GM18873 (cell line): Measurements from ENCODE around the gene C10orf67.
"Not testable (repeated sequence)": the region's sequence is repeated elsewhere in the genome, so short reads cannot be mapped to it uniquely, and the experiment has no call there.

Source experiments
- ATAC-seq: cut with Tn5 transposase; IDR thresholded peaks from one replicate; pipeline ENCODE4 v1.9.1; 2021; ENCODE audit warnings: mild to moderate bottlenecking, moderate library complexity, moderate number of reproducible peaks; ENCODE audit not compliant: unreplicated experiment, low FRiP score

The C10orf67 gene

DNA sequence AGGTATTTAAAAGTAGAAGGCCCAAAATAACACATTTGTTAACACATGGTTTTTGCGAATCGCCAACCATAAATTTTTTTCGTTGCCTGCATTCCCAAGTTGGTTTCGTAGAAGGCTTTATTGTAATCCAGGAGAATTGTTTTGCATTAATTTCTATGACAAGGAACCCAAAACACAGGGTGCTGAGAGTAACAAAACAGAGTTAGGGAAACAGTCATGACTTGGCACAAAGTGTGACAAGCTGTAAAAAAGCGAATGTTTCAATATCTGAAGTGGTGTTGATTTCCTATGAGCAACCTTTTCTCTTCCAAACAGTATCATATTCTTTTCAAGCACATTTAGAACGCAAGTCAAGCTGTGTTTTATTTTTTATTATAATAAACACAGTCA, 63.6 kb downstream of the C10orf67 start:
- no peak for ATAC-seq

DNA sequence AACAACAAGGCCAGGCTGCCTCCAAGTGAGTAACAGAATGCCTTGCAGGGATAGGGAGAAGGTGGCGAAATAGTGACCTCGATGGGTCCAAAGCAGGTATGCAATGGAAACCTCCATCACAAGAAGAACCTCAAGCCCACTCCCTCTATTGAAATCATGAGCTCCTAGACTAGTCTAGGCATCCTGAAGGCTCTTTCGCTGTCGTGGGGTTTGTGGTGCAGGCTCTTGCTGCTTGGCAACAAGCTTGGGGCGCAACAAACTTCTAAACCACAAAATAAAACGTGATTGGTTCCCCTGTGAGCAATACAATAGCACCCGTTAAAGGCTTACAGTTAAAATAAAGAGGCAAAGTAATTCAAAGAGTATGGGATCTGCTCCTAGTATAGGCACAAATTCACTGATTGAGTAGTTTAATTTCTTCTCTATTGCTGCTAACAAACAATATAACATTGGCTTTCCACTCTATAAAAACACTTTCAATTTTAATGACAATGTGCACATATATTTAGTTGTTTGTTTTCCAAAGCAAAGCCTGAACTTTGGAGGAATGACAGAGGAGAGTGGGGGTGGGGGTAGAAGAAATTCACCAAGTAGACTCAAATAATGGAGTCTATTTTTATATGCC, 64.1 kb downstream of the C10orf67 start:
- ATAC-seq = no peak

DNA sequence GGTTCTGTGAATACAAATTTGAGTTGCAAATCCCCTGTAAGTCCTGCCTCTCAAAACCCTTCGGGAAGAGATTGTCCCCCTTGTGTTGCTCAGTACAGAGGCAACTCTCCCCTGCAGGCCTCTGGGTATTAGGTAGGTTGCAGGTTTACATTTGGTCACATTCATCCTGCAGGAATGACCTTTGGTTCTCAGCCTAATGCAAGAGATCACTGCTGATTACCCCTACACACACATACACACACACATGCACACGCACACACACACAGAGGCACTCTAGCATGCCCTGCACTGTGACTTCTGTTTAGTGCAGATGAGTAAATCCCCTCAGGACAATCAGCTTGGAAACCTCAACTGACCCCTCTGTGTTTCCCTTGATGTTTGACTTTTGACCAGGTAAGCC, 69.2 kb downstream of the C10orf67 start:
- ATAC-seq = no peak

DNA sequence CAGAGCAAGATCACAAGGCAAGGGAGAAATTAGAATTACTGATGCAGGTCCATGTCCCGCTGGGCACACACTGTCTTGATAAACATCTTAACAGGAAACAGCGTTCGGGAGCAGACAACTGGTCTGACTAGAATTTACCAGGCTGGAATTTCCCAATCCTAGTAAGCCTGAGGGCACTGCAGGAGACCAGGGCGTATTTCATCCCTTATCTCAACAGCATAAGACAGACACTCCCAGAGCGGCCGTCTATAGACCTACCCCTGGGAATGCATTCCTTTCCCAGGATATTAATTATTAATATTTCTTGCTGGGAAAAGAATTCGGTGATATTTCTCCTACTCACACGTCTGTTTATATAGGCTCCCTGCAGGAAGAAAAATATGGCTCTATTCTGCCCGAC, 70.4 kb downstream of the C10orf67 start:
- ATAC-seq = not testable (repeated sequence)

DNA sequence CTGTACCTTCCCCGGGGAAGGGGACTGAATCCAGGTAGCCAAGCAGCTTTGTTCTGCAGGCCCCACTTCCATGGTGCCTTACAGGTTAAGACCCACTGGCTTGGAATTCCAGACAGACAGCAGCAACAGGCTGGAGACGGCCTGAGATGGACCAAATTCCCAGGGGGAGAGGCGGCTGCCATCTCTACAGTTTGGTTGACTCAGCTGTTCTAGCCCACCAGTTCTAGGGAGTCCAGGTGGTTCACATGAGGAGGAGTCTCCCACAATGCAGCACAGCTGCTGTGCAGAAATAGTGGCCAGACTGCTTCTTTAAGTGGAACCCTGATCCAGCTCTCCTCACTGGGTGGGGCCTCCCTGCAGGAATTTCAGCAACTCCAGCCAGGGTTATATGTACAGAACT, 74.1 kb downstream of the C10orf67 start:
- no peak for ATAC-seq

DNA sequence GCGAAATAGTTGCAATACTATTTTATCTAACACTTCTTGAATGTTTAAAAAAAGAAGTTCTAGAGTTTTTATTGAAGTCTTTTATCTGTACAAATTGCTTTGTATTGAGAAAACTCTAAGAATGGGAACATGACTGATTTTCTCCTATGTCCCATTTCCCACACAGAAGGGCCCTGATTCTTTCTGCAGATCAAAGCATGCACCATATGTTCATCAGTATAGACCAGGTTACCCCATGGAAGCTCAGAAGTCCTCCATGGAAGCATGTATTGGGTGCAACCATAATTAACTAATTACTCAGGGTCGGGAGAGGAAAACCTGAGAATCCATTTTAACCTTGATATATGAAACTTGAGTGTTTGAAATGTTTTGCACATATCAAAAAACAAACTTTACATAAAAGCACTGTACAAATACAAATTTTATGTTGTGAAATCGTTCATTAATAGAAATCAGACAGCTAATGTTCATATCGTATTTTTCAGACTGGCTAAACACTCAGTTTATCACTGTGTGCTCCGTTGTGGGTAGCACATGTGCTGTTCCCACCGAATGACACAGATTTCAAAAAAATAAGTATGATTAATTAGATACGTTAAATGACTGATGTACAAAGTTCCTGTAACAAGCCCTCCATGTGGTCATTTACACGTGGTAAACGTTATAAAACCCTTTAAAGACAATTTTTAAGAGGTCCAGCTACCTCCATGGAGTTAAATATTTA, 81.0 kb downstream of the C10orf67 start:
- ATAC-seq = no peak

DNA sequence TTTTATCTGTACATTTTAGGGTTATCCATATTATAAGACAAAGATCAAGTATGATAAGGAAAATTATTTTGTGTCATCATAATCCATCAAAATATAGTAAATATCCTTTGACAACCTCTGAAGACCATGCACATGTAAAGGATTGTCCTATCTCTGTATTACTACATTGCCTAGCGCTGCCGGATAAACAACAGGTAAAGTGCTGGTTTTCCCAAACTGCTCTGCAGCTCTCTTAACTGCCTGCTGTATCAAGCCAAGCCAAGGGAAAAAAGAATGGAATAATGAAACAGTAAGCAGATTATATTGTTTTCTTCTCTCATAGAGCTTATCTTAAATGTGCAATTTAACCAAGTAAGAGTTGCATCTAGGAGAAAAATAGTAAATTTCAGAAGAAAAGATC, 81.7 kb downstream of the C10orf67 start:
- no peak for ATAC-seq

DNA sequence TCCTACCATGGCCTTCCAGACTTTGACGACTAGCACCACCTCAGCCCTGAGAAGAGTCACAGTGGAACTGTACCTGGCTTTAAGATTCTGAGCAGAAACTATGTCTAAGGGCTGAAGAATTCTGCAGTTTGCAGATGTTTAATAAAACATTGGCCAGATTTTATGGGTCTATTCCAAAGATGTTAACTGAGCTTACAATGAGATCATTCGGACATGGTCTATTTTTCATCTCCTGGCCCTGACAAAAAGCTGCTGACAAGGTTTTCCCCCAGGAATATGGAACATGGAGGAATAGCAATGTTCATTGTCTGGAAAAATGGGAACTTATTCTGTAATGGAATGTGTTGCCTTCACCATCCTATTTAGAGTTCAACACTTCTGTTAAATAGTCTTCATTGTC, 86.1 kb downstream of the C10orf67 start:
- ATAC-seq = no peak

DNA sequence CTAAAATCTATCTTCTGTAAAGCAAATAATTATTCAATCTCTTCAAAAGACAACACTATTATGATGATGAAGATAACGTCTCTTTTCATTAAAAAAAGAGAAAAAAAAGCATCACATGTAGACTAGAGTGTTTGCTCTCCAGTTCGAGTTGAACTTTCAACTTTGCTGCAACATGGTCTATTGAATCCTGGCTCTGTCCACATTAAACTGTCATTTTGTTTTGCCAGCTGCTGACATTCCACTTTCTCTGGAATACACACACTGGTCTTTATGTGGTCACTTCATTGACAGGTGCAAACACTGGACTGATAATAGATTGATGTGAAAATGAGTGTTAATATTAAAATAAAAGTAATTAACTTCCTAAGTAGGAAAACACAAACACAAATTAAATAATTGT, 90.8 kb downstream of the C10orf67 start:
- no peak for ATAC-seq

DNA sequence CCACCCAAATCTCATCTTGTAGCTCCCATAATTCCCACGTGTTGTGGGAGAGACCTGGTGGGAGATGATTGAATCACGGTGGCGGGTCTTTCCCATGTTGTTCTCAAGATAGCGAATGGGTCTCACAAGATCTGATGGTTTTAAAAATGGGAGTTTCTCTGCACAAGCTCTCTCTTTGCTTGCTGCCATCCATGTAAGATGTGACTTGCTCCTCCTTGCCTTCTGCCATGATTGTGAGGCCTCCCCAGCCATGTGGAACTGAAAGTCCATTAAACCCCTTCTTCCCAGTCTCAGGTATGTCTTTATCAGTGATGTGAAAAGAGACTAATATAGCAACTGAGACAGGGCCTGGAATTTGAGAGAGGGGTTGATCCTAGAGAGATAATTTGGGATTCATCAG, 91.7 kb downstream of the C10orf67 start:
- not testable (repeated sequence) for ATAC-seq

DNA sequence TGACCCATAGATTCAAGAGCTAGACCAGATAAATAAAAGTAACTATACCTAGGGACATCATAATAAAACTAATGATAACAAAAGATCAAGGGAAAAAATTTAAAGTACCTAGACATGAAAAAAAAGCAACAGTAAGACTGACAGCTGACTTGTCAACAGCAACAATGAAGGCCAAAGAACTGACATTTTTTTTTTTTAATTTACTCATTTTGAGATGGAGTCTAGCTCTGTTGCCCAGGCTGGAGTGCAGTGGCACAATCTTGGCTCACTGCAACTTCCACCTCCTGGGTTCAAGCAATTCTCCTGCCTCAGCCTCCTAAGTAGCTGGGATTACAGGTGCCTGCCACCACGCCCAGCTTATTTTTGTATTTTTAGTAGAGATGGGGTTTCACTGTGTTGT, 102.8 kb downstream of the C10orf67 start:
- ATAC-seq = not testable (repeated sequence)

DNA sequence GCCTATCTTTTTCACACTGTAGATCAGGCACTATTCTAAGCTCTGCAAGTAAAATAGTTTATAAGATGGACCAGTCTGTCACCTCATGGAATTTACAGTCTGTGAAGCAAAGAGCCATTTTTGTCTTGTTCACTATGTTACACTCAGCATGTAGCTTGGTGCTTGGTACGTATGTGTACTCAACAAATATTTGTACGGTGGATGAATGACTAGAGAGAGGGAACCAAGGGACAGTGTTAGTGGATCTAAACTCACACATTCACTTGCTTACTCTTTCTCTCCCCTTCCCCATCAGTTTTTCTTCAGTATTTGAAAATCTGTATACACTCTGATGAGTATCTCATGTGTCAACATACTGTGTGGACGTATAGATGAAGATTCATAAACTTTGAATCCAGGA, 106.6 kb downstream of the C10orf67 start:
- no peak for ATAC-seq

DNA sequence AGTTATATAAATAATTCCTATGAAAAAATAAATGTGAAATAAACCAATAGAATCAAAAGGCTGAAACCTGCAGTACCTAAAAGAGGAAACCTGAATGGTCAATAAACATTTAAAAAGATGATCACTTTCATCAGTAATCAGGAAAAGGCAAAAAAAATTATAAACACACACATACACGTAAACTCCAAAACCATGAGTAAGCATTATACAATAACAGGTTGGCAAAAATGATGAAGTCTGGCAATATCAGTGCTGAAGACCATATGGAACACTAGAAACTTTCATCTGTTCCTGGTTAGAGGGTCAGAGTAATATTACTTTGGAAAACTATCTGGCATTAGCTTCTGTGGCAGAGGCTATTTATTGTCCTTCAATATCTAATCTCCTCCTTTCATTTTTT, 114.0 kb downstream of the C10orf67 start:
- no peak for ATAC-seq

DNA sequence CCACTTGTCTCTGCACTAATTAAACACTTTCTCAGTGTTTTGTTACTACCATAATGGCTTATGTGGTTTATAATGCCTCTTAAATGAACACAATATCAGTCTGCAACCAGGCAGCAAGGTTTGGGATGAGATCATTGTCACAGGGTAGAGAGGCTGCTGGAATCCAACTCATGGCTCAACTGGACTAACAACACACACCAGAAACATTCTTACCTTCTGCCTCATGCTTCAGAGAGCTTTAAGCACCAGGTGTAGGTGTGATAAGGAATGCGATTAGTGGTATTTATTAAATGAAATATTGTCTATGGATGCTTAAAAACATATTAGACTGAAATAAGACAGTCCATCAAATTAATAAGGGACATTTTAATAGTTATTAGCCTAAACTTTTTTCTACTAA, 127.1 kb downstream of the C10orf67 start:
- no peak for ATAC-seq

DNA sequence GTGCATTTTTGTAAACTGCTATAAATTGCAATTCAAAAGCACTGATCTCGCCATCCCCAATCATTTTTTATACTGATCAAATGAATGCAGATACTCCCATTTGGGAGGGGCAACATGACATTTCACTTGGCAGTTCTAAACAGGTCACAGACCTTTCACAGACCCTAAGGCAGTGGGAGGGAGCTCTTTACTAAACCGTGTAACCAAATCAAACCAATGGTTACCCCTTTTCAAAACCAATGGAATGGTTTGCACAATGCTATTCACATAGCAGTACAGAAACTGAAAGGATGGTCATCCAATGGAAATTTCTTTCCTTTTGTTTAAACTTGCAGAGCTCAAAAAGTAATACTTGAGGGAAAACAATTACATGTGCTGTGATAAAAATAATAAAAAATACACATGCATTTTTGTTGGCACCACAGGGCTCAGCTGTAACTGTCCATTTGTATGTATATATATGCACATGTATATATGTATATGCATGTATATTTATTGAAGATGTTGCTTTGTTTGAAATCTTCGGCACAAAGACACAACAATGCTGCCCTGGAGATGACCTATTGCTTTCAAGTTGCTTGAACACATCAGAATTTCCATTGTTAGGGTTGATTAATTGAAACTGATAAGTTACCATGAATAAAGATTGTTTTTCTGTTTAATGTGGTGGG, 138.5 kb downstream of the C10orf67 start:
- no peak for ATAC-seq

DNA sequence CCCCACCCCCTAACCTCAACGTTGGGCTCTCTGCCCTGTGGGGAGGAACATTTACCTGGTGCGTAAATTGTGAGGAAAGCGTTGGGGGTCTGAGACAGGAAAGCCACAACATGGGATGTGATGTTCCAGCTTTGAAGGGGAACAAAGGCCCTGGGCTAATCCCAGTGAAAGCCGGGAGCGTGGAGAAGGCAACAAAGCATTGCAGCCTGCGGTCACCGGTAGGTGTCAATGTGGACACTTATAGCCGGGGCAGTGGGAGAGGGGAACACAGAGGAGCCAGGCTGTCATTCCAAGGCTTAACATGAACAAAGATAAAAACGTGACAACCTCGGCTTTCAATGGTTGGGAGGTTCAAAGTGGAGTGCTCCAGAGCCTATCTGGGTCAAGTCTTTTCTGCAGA, 139.8 kb downstream of the C10orf67 start:
- ATAC-seq = no peak

DNA sequence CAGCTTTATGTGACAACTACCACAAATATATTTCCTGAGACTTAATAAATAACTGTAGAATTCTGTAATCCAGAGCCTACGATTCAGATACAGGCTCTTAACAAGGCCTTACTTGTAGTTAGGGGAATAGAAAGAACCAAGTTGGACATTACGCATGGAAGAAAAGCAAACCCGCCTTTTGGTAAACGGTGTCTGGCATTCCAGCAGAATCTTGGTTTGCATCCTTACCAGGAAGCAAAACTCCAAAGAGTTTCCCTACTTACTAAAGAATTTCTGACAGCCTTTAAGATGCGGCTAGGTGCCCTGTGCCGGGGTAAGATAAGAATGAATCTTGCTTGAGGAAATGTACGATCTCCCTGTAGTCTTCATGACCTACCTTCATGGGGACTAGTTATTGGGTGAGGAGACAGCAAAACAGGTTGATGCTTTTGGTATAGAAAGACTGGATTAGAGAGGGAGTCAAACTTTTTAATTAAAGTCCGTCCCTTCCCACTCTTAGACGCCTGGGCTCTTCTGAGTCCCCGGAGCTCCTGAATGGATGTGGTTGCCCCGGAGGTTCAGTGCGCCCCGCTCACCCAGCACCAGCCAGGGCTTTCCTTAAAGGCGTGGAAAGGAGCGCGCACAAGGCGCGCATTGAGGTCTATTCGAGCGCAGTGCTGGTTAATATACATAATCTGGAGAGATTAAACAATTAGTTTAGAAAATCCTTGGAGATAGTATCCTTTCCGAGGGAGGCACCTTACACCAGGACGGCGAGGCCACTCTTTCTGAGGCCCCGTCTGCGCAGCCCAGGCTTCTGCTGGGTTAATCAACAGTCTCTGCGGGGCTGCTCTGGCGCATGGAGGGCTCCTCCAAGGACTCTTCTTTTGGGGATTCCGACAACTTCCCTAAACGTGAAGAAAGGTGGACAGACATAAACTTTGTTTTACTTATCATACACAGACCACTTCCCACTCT, 140.9 kb downstream of the C10orf67 start:
- no peak for ATAC-seq

DNA sequence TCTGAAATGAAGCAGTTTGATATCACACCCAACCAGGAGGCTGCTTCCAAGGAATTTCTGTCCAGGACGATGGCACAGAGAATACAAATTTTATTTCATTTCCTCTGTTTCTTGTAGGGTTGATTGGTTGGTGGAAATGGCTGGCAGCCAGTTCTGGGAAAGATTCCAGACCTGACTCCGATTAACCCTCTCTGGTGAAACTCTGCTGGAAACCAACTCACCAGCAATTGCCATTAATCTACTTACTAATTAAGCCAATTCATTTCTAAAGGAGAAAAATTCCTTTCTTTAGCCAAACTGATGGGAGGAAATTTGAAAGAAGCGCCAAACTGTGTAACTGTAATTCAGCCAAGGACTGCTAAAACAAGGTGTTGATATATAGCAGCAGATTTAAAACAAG, 141.8 kb downstream of the C10orf67 start:
- ATAC-seq = no peak

DNA sequence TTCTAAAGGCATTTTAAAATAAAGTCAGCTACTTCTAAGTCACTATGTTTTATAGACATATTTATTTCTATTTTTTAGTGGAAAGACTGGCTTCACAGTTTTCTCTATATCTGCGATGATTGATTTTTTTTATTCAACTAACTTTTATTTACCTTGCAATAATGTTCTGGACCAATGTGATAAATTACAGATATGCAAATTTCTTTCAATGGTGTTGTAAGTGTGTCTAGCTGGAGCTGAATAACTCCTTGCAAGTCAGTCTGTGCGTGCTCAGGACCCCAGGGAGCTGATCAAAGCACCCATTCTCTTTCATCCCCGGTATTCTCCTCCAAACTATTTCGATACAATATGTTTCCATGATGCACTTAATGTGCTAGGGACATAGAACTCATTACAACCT, 142.8 kb downstream of the C10orf67 start:
- no peak for ATAC-seq

DNA sequence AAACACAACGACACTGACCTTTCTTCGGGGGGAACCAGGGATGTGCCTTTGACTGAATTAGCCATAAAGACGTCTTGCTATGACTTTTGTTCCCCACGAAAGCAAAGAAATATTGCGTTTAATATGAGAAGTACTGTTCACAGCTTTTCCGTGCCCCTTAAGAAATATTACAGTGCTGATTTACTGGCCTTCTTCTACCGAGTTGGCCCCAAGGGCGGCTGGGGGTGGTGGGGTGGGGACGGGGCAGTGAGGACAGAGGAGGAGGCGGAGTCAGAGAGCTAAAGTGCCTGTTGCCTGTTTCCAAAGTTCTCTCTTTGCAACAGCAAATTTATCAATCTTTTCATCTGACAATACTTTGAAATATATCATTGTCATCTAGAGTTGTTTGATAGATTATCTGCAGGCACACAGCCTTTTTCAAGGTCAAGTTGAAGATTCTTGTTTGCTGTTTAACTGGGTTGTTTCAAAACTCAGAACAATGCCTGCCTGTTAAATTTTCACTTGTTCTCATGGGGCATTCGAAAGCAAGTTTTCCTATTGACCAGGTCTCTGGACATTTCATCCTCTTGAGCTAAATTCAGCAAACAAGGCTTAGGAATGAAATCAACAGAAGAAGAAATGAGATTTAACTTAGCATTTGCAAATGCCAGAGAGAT, 143.5 kb downstream of the C10orf67 start:
- ATAC-seq = no peak
